HG03442 (cell line): ENCODE data around the gene CDYL2.
"Not testable (repeated sequence)": the region's sequence is repeated elsewhere in the genome, so short reads cannot be mapped to it uniquely, and the experiment has no call there.

Source experiments
- ATAC-seq: cut with Tn5 transposase; IDR thresholded peaks from one replicate; pipeline ENCODE4 v1.9.1; 2021; ENCODE audit warnings: mild to moderate bottlenecking, moderate library complexity; ENCODE audit not compliant: unreplicated experiment

Gene CDYL2

GRCh38 chr16:80812593-80812992 lies 8.2 kb upstream of the CDYL2 start:
- no peak for ATAC-seq

- no peak for ATAC-seq
Observed at GRCh38 chr16:80809366-80809765, 5.0 kb upstream of the CDYL2 start.

- no peak for ATAC-seq
Observed at GRCh38 chr16:80807906-80808305, 3.5 kb upstream of the CDYL2 start.

GRCh38 chr16:80806927-80807340 lies 2.5 kb upstream of the CDYL2 start:
- no peak for ATAC-seq

GRCh38 chr16:80806289-80806688 lies 1.9 kb upstream of the CDYL2 start:
- no peak for ATAC-seq

GRCh38 chr16:80804056-80804525 lies 307 bp downstream of the CDYL2 start:
- peak; percentile 41 for ATAC-seq

- peak; percentile 12 for ATAC-seq
Observed at GRCh38 chr16:80803339-80804055, 901 bp downstream of the CDYL2 start.

GRCh38 chr16:80802902-80803301 lies 1.5 kb downstream of the CDYL2 start:
- no peak for ATAC-seq

GRCh38 chr16:80802138-80802537 lies 2.3 kb downstream of the CDYL2 start:
- ATAC-seq = no peak

GRCh38 chr16:80794071-80794470 lies 10.3 kb downstream of the CDYL2 start:
- no peak for ATAC-seq

- no peak for ATAC-seq
Observed at GRCh38 chr16:80792031-80792430, 12.4 kb downstream of the CDYL2 start.

- ATAC-seq = no peak
Observed at GRCh38 chr16:80791411-80791810, 13.0 kb downstream of the CDYL2 start.

- ATAC-seq = no peak
Observed at GRCh38 chr16:80790751-80791150, 13.6 kb downstream of the CDYL2 start.

- no peak for ATAC-seq
Observed at GRCh38 chr16:80788027-80788426, 16.4 kb downstream of the CDYL2 start.

- ATAC-seq = not testable (repeated sequence)
Observed at GRCh38 chr16:80786561-80786960, 17.8 kb downstream of the CDYL2 start.

GRCh38 chr16:80784951-80785350 lies 19.4 kb downstream of the CDYL2 start:
- no peak for ATAC-seq

GRCh38 chr16:80778703-80779102 lies 25.7 kb downstream of the CDYL2 start:
- no peak for ATAC-seq

- ATAC-seq = no peak
Observed at GRCh38 chr16:80776856-80777255, 27.5 kb downstream of the CDYL2 start.

GRCh38 chr16:80775450-80775849 lies 28.9 kb downstream of the CDYL2 start:
- ATAC-seq = no peak

- no peak for ATAC-seq
Observed at GRCh38 chr16:80766798-80767197, 37.6 kb downstream of the CDYL2 start.

- ATAC-seq = no peak
Observed at GRCh38 chr16:80759419-80760162, 44.8 kb downstream of the CDYL2 start.

GRCh38 chr16:80754476-80754875 lies 49.9 kb downstream of the CDYL2 start:
- ATAC-seq = no peak
